SK-N-SH (cell line): ENCODE results near the gene CCDC188.

ENCODE experiments used
- CTCF ChIP-seq: fragments of 200-600 bp; sonication (generic); IDR thresholded peaks from 2 replicates; pipeline ENCODE4 v1.6.1; 2017; ENCODE audit warnings: antibody characterized with exemption, mild to moderate bottlenecking, moderate library complexity
- EP300 ChIP-seq, 2 experiments: IDR thresholded peaks; 2 replicates each; pipeline versions ENCODE4 v1.4.0 to v1.6.1; 2012; ENCODE audit warnings: borderline replicate concordance in 1 of 2, low read depth in 1 of 2, low read length in 1 of 2
- GABPA ChIP-seq: IDR thresholded peaks from 2 replicates; pipeline ENCODE4 v1.4.0; 2012; ENCODE audit warnings: low read depth, mild to moderate bottlenecking
- MAX ChIP-seq: IDR thresholded peaks from 2 replicates; pipeline ENCODE4 v1.4.0; 2012; ENCODE audit warnings: low read depth

DNA sequence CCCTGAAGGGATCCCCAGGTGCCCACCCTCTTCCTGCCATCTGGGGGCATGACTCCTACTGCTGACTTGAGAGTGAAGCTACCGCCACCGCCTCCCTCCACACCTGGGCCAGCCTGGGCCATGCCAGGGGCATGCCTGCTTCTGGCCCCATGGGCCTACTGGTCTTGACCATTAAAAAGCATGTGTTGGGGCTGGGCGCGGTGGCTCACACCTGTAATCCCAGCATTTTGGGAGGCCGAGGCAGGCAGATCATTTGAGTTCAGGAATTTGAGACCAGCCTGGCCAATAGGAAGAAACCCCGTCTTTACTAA lies 37.7 kb upstream of the CCDC188 start:
- no peak for TF ChIP-seq CTCF
- no peak for TF ChIP-seq EP300 (IDR thresholded peaks at IDR 0.05; ENCODE audit: borderline replicate concordance in 1 of 2, low read depth in 1 of 2, low read length in 1 of 2)
- TF ChIP-seq GABPA, result no peak
- no peak for TF ChIP-seq MAX
